Stomach (tissue), 4 donors: ENCODE data around the gene OGFR.

Experiments used
- CTCF ChIP-seq, 7 experiments: fragments of 450-650 bp in 4 of 7; fragments of 200-600 bp in 3 of 7; sonication (generic) in 3 of 7; IDR thresholded peaks; one replicate each; pipeline ENCODE4 v1.5.1; 2016 to 2019; ENCODE audit warnings: antibody characterized with exemption in 7 of 7, control low read depth in 2 of 7, mild to moderate bottlenecking in 1 of 7
- POLR2A ChIP-seq, 4 donors: fragments of 450-650 bp; IDR thresholded peaks; one replicate each; pipeline ENCODE4 v1.6.1; 2016; ENCODE audit warnings: antibody characterized with exemption in 4 of 4, control low read depth in 2 of 4, mild to moderate bottlenecking in 1 of 4, moderate library complexity in 1 of 4

DNA sequence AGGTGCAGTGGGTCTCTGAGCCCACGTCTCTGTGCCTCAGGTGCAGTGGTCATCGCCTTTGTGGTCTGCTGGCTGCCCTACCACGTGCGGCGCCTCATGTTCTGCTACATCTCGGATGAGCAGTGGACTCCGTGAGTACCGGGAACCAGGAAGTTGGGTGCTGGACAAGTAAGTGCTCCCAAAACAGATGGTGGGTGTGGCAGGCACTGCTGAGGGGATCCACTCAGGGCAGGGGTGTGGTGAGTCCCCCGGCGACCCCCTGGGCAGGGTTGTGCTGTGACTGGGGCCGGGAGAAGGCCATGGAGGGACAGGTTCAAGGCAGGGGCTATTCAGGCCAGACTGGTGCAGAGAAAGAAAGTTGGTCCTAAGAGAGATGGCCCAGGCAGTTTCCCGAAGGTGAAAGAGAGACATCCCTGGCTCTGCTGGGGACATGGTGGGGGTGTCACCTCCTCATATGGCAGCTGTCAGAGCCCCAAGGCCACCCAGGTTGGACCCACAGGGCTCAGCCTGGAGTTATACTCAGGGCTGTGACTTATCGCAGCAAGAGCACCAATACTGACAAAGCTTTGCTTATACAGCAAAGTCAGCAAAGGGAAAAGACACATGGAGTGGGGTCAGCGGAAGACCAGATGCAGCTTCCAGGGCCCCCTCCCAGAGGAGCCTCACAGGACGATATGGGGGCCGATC, 46.3 kb upstream of the OGFR start:
- TF ChIP-seq CTCF (IDR thresholded peaks at IDR 0.05) = no peak
- no peak for TF ChIP-seq POLR2A (IDR thresholded peaks at IDR 0.05)
